Renal pelvis (tissue), 4 donors: ENCODE data around the gene EFNA4. TPM values are rescaled to one million over a fixed set of nuclear protein-coding genes. Genes with fewer than 3 reads are reported as not detected.

Source experiments
- DNase-seq: peaks from one replicate; pipeline ENCODE4 v3.0.0-alpha.2; 2013
- polyA plus RNA-seq, 3 donors: library from polyadenylated mRNA; unstranded; fragments of 120-200 nt; gene quantifications; one replicate each; pipeline ENCODE4 v1.2.1, GENCODE V29; 2013; ENCODE audit not compliant: insufficient read length in 3 of 3

Gene EFNA4
- polyA plus RNA-seq, 3 donors: 22.1 to 23.7 (median 23.0) TPM

- DNase-seq: no peak
Measured at GRCh38 chr1:155029513-155030242, 33.9 kb upstream of the EFNA4 start.

GRCh38 chr1:155030243-155030795, 33.2 kb upstream of the EFNA4 start:
- DNase-seq: no peak

GRCh38 chr1:155030899-155031298, 32.6 kb upstream of the EFNA4 start:
- DNase-seq: no peak

GRCh38 chr1:155032886-155033285, 30.7 kb upstream of the EFNA4 start:
- DNase-seq: no peak

- DNase-seq: no peak
Measured at GRCh38 chr1:155033524-155033923, 30.0 kb upstream of the EFNA4 start, which contains the start of the genes DCST1 and DCST2. Gene DCST1, plus strand, starts transcription at chr1:155033824. Its CDS starts 213 bp downstream, at chr1:155034037. Gene DCST2, minus strand, starts transcription at chr1:155033781. Its CDS starts 80 bp downstream, at chr1:155033701.

GRCh38 chr1:155034318-155035208, 29.0 kb upstream of the EFNA4 start:
- no peak for DNase-seq

DNA sequence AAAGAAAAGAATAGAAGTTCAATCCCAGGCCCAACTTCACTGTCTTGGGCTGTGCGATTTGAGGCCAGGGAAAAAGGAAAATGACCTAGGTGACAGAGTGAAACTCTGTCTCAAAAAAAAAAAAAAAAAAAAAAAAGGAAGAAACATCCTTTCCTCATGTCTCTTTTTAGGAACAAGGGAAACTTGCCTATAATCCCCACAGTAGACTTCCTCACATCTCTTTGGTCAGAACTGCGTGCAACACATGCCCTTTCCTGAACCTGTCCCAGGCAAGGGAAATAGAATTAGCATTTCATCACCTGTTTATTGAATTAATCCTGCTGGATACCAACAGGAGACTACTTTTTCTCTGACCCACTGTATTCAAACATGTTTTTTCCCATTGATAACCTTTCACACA, 27.6 kb upstream of the EFNA4 start:
- no peak for DNase-seq

DNA sequence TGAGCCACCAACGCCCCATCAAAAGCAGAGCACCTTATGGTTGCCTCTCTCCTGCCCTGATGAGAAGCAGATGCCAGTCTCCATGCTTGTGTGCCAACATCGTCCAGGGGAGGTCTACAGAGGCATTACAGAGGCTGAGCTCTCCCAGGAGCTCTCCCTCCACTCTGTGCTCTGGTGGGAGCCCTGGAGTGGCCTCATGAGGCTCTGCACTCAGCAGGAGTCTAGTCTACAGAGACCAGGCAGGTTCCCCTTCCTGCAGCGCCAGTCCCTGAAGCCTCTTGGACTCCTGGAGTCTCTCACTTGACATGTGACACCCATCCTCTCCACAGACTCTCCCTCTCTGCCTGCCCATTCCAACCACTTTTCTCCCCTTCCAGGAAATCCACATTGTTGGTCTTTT, 26.5 kb upstream of the EFNA4 start:
- DNase-seq: no peak

DNA sequence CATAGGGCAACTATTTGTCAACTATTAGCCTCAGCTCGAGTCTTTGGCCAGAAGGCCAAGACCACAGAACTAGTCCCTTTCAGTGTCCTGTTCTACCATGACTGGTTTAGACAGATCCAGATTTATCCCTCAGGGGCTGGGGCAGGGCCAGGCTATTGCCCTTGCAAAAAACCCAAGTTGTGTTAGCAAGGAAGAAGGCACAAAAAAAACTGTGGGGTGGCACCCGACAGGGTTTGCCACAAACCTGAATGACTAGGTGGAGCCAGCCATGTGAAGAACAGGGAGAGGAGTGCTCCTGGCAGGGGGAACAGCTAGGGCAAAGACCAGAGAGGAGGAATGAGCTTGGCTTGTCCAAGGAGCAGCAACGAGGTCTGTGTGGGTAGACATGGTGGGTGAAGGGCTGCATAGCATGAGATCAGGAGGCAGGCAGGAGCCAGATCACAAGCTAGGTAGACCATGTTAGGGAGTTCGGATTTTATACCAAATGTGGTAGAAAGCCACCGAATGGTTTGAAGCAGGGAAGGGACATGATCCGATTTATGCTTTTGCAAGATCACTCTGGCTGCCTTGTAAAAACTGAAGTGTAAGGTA, 25.6 kb upstream of the EFNA4 start:
- no peak for DNase-seq

DNA sequence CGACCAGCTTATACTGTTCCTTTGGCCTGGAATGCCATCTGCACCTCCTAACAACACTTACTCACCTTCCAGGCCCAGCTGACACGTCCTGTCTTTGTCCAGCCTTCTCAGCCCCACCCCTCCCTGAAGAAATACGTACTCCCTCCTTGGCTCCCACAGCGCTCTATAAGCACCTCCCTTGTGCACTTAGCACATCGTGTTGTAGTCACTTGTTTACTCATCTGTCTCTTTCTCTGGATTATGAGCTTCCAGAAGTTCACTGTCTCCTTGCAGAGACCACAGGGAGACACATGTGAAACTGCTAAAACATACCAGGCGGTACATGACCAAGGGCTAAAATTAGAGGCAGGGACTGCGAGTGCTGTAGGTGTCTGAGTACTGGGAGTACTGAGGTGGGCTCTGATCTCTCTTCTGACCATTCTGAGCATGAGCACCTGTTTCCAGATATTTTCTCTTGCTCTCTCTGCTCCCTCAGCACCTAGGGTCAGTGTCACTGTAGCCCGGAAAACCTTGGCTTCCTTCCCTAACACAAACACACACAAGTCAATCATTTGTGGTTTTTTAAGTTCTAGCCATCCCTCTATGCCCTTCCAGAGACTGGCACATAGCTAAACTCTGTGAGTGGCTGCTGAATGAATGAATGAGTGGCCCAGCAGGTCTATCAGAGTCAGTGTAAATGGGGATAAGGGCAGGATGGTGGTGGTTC, 24.8 kb upstream of the EFNA4 start:
- no peak for DNase-seq

GRCh38 chr1:155039308-155039669, 24.3 kb upstream of the EFNA4 start:
- DNase-seq: no peak

DNA sequence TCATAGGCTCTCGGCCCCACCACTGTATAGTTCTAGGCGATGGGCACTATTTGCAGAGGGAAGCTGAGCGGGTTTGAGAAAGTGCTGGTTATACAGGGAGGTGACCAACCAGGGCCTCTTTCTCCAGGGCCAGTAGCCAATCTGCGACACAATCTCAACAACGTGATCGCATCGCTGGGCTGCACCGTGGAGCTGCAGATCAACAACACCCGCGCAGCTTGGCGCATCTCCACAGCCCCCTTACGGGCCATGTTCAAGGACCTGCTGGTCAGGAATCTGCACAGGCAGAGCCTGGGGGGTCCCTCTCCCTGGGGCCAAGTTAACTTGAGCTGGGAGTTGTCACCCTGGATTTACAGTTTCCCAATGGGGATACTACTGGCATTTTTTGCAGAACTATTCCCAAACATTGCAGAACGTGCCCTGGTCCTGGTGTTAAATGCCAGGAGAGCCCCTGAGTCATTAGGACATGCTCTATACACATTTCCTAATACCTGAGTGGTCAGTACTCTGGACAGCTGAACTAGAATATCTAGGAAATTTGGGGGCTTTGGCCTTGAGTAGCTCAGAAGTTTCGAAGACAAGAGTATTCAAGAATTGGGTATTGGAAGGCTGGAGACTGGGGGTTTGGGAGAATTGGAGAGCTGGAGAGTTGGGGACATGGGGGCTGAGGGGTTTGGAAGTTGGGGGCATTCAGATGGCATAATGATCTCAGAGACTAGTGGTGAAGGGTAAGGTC, 23.0 kb upstream of the EFNA4 start:
- DNase-seq: no peak

- no peak for DNase-seq
Measured at GRCh38 chr1:155042789-155043188, 20.8 kb upstream of the EFNA4 start.

DNA sequence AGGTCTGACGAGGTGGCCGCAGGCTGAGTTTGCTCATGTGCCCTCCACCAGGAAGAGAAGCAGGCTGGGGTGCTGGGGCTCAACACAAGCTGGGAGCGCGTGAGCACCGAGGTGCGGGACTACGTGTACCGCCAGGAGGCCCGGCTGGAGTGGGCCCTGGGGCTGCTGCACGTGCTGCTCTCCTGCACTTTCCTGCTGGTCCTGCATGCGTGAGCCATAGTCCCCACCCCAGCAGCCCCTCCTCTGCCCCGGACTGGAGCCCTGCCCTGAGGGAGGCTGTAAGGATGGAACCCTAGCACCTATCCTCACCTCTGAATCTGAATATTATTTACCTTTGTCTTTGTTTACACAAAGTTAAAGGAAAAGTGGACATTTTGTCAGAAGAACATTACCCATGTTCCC, 20.2 kb upstream of the EFNA4 start:
- DNase-seq: no peak

GRCh38 chr1:155043793-155044192, 19.7 kb upstream of the EFNA4 start:
- no peak for DNase-seq

DNA sequence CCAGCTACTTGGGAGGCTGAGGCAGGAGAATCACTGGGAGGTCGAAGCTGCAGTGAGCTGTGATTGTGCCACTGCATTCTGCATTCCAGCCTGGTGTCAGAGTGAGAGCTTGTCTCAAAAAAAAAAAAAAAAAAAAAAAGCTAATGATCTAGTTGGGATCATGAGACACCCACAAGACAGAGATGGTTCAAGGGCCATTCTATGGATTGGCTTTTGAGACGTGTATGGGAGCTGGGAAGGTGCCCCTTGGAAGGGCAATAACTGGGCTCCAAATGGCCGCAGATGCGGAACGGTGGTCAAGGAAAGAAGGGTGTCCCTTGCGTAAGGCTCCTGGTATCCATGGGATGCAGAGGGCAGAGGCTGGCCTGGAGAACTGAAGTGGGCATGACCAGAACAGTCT, 19.2 kb upstream of the EFNA4 start:
- DNase-seq: no peak

DNA sequence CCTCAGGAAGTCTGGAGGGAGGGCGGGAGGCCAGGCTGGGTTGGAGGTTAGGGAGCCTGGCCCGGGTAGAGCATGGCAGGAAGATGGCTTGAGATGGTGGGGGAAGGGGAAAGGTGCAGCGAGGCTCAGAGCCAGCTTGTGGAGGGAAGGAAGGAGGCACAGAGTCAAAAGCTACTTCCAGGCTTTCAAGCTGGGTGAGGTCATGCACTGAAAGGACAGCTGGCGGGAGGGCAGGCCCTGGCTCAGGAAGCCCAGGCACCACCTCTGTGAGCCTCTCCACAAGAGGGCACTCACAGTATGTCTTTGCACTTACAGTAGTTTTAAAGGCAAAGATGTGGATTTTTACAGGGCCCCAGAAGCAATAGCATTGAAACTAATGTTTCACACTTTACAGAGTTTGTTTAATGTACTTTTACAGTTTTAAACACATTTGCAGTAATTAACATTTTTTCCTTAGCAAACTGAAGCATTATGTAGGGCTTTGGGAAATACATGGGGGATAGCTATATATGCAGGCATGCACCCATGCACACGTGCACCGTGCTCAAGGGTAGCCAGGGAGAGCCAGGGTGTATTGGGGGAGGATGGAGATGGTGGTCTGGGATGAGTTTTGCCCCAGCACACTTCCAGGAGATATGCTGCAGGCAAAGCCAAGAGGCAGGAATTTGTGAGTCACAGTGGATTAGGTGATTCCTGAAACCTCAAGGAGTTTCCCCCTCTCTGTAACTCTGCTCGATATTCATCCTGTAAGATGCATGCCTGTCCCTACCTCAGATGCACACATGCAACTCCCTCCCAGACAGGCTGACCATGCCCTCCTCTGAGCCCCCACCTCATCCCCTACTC, 18.5 kb upstream of the EFNA4 start:
- DNase-seq: peak; percentile 36

GRCh38 chr1:155048449-155049334, 14.8 kb upstream of the EFNA4 start:
- DNase-seq: no peak
